ENCODE measurements around the gene TERB2.
A peak's percentile ranks its signal among the peaks of the same experiment; 100 is the strongest.
"Not testable (repeated sequence)": the region's sequence is repeated elsewhere in the genome, so short reads cannot be mapped to it uniquely, and the experiment has no call there.

The TERB2 gene

DNA sequence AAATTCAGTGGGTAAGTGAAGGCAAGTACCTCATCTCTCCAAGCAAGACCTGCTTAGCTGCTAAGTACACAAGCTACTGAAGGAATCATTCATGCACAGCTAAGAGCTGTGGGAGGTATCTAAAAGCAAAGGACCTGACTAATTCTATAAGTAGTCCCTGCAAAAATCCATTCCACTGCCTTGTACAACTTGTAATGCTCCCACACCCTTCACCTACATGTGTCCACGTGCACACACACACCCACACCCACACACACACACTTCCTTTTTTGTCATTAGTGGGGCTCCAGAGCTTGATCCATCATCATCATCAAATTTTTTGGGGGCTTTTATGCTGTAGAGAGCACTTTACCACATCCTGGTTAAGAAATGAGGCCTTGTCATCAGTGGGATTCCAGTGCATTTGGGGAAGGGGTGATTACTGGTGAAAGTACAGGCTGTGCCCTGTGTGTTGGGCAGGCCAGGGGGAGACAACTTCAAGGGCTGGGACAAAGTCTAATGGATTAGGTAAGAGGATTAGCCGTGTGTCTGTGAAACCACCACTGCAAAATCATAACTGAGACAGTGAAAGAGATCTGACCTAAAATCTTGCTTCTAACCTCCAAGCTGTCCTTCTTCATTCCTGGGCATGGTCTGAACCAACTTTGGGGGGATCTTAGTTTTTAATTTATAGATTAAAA, 47.4 kb downstream of the TERB2 start:
- not testable (repeated sequence) for DNase-seq (ENCODE audit: low read depth)

DNA sequence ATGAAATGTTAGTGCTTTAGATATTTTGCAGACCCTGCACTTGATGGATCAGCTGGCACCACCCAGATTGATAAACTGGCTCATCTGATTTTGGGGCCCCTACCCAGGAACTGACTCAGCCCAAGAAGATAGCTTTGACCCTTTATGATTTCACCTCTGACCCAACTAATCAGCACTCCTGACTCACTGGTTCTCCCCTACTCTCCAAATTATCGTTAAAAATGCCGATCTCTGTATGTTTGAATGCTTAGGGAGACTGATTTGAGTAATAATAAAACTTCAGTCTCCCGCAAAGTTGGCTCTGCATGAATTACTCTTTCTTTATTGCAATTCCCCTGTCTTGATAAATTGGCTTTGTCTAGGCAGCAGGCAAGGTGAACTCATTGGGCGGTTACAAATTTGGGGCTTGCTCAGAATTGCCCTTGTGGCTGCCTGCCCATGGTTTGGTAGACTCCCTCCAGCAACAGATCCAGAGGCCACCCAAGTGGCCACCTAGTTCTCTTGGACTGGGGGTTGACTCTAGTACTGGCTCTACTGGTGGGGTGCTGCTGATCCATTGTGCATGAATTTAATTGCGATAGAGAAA, 48.2 kb downstream of the TERB2 start:
- not testable (repeated sequence) for DNase-seq (ENCODE audit: low read depth)

DNA sequence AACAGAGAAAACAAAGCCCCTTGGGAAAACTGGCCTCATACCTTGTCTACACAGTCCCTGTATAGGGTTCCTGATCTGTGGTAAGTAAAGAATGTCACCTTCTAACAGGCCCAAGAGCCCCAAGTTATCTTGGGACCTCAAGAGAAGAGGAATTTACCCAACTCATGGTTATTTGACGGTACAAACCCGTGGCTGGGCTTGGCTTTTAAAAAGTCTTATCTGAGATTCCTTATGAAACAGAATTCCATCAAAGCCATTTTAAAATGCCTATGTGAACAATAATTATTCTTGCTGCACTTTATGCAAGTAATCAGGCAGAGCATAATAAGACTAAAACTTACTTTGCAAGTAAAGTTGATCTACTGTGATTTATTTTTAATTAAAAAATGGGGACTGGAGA, 52.6 kb downstream of the TERB2 start:
- DNase-seq (ENCODE audit: low read depth): no peak

DNA sequence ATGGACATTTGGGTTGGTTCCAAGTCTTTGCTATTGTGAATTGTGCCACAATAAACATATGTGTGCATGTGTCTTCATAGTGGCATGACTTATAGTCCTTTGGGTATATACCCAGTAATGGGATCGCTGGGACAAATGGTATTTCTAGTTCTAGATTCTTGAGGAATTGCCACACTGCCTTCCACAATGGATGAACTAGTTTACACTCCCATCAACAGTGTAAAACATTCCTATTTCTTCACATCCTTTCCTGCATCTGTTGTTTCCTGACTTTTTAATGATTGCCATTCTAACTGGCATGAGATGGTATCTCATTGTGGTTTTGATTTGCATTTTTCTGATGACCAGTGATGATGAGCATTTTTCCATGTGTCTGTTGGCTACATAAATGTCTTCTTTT, 58.6 kb downstream of the TERB2 start:
- not testable (repeated sequence) for DNase-seq (ENCODE audit: low read depth)

DNA sequence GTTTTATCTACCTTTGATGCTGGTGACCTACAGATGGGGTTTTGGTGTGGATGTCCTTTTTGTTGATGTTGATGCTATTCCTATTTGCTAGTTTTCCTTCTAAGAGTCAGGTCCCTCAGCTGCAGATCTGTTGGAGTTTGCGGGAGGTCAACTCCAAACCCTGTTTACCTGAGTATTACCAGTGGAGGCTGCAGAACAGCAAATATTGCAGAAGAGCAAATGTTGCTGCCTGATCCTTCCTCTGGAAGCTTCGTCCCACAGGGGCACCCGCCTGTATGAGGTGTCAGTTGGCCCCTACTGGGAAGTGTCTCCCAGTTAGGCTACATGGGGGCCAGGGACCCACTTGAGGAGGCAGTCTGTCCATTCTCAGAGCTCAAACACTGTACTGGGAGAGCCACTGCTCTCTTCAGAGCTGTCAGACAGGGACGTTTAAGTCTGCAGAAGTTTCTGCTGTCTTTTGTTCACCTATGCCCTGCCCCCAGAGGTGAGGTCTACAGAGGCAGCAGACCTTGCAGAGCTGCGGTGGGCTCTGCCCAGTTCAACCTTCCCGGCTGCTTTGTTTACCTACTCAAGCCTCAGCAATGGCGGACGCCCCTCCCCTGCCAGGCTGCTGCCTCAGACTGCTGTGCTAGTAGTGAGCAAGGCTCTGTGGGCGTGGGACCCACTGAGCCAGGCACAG, 63.9 kb downstream of the TERB2 start:
- not testable (repeated sequence) for DNase-seq (ENCODE audit: low read depth)

DNA sequence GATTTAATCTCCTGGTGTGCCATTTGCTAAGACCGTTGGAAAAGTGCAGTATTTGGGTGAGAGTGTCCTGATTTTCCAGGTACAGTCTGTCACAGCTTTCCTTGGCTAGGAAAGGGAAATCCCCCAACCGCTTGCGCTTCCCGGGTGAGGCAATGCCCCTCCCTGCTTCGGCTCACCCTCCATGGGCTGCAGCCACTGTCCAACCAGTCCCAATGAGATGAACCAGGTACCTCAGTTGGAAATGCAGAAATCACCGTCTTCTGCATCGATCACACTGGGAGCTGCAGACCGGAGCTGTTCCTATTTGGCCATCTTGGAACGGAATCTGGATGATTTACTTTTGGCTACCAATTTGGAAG, 64.4 kb downstream of the TERB2 start:
- DNase-seq (ENCODE audit: low read depth): not testable (repeated sequence)

DNA sequence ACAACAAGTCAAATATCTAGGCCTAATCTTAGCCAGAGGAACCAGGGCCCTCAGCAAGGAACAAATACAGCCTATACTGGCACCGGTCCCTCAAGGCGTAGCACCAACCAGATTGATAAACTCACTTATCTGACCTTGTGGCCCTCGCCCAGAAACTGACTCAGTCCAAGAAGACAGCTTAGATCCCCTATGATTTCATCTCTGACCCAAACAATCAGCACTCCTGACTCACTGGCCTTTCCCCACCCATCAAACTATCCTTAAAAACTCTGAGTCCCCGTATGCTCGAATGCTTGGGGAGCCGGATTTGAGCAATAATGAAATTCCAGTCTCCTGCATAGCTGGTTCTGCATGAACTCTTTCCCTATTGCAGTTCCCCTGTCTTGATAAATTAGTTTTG, 64.9 kb downstream of the TERB2 start:
- no peak for DNase-seq (ENCODE audit: low read depth)

DNA sequence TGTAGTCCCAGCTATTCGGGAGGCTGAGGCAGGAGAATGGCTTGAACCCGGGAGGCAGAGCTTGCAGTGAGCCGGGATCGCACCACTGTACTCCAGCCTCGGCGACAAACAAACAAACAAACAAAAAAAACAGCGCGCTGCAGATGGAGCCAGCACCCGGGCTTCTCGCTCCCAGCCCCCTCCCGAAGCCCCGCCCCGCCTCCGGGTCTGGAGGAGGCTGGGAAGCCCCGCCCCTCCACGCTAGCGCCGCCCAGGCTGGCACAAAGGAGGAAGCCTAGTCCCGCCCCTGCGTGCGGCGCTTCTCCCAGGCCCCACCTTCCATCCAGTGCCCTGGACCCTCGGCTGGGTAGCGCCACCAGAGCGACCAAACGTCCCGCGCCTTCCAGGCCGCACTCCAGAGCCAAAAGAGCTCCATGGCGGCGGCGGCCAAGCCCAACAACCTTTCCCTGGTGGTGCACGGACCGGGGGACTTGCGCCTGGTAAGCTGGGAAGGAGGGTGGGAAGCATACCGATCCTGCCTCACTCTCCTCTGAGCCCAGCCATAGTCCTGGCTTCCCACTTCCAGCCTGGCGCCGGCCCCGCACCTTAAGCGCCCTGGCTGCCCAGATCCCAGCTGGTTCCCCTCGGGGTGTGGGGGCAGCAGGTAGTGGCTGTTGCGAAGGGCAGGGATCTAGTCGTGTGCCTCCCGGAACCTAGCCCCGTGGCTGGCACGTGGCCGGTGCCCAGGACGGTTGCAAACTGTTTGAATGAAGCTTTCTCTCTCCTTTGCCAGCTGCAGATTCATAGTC, 66.6 kb downstream of the TERB2 start, which contains the start of gene SORD:
Gene SORD (plus strand): TSS at position 325 of the 788 bp plus-strand sequence. CDS start 89 bp downstream, at position 414.
- peak; percentile 92 for DNase-seq (ENCODE audit: low read depth)

DNA sequence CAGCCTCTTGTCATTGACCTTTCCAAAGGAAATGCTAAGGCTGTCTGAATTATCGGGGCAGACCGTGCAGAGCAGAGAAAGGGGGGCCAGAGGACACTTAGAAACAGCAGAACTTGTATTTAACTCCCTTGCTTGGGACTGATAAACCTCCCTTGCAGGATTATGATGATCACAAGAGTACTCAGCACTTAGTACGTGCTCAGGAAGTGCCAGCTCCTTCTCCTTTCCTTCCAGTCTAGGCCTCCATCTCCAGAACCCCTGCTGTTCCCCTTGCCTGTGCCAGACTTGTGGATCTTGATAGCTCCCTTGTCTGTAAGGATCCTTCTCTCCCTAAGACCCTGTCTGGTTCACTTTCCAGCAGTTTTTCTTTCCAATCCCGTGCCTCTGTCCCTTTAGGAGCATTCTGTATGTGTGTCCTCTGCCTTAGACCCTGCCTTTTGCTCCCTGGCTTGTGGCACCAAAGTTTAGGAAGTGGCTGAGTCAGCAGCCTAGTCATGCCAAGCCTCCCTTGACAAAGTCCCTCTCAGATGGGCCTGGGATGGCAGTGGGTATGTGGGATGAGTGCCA, 67.3 kb downstream of the TERB2 start:
- DNase-seq (ENCODE audit: low read depth): no peak

DNA sequence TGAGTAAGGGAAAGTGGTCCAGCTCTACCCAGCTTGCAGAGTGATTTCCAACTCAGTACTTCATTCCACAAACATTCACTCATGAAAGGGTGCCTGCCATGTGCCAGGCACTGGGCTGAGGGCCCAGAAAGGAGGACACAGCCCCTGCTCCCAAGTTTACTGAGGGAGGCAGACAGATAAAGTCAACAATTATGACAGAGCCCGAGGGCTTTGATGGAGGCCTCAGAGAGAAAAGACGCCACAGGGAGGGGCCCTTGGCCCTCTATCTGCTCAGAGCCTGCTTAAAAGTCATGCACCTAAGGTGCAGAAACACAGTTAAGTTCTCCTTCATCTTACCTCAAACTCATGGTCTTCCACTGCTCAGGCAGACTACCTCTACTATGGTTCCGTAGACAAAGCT, 68.2 kb downstream of the TERB2 start:
- DNase-seq (ENCODE audit: low read depth): not testable (repeated sequence)

DNA sequence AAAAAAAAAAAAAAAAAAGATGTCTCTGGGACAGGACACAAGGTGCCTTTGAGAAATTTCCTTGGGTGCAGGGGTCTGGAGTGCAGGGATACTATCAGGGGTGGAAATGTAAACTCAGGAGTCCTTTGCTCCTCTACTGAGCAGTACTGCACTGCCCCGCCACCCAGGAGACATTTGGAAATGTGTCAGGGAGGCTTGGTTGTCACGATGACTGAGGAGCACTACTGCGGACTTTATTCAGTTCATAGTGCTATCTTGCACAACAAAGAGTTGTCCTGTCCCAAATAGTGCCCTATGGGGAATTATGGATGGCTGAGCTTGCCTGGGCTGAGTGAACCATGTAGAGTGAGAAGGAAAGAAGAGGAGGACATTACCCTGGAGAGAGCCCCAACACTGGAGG, 69.1 kb downstream of the TERB2 start:
- DNase-seq (ENCODE audit: low read depth): not testable (repeated sequence)

DNA sequence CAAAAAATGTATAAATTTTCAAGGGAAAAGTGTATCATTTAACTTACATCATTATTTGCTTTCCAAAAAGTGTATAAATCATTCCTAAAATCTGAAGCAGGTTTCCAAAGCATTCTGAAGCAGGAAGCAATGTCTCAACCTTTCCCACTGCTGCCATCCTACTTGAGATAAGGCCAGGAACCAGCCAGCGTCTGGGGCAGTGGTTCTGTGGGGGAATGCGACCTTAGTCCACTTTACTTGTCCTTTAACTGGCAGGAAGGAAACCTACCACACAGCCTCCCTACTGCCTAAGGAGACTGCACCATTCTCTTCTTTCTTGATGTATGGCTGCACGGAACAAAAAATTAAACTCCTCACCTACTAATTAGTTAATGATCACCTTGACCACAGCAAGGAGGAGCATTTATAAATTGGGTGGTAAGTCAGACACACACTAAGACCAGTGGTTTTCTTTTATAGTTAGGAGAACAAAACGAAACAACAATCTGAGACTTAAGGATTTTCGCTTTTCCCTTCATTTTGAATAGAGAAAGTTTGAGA, 70.2 kb downstream of the TERB2 start:
- no peak for DNase-seq (ENCODE audit: low read depth)

DNA sequence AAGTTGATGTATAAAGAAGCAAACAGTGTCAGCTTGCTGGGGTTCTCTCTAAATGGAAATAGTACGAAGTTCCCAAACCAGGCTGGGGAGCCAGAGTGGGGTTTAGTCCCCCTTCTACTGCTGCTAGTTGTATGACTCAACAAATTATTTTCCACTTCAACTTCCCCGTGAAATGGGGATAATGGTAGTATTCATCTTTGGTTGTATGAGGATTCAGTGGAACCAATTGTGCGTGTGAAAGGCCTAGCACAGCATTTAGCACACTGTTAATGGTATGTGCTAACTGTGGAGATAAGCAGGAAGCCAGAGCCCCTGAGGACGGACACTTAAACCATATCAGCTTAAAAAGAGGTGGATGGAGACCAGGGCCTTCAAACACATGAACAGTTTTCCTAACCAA, 70.7 kb downstream of the TERB2 start:
- DNase-seq (ENCODE audit: low read depth): no peak

All from activated T-cell treated with anti-CD3 and anti-CD28 coated beads for 48 hours (primary cell).